IMR-90 (cell line): Measurements from ENCODE around the gene BTBD10. TPM values are rescaled to one million over a fixed set of nuclear protein-coding genes. Genes with fewer than 3 reads are reported as not detected.

Experiments used
- ATAC-seq: fragments of 200-7000 bp; cut with Tn5 transposase; 2 replicates; pipeline ENCODE4 v1.9.1; 2020; ENCODE audit warnings: low read depth, mild to moderate bottlenecking, moderate library complexity
- BruUV-seq: library from RNA; stranded (reverse); fragments of 400-500 nt; replicated peaks from 2 replicates; lab custom pipeline; 2021; lab: Mats Ljungman, UMichigan
- CTCF ChIA-PET: fragments of 300-600 bp; formaldehyde crosslinking; extraction: SDS; loops from one replicate; lab custom pipeline; 2021; ENCODE audit warnings: antibody characterized with exemption; lab: Yijun Ruan, JAX
- POLR2A ChIA-PET: fragments of 300-600 bp; sonication (Branson Sonifier 250); formaldehyde crosslinking; loops from one replicate; lab custom pipeline; 2022; ENCODE audit warnings: antibody characterized with exemption; ENCODE audit not compliant: unreplicated experiment; lab: Charles Lee
- DNase-seq: peaks from one replicate; pipeline ENCODE4 v3.0.0; 2013
- H2AFZ ChIP-seq: replicated peaks from 2 replicates; pipeline ENCODE3; 2013; ENCODE audit warnings: low read length, mild to moderate bottlenecking; ENCODE audit not compliant: poor library complexity
- H2AK5ac ChIP-seq: 2 replicates; pipeline ENCODE4 v1.6.1; 2013; ENCODE audit warnings: low read depth, low read length, inconsistent platforms
- H2AK9ac ChIP-seq: replicated peaks from 2 replicates; pipeline ENCODE3; 2013; ENCODE audit warnings: mild to moderate bottlenecking, low read depth, low read length, moderate library complexity; ENCODE audit not compliant: poor library complexity
- H2BK120ac ChIP-seq: 2 replicates; pipeline ENCODE4 v1.6.1; 2013; ENCODE audit warnings: low read depth, low read length, inconsistent platforms
- H2BK15ac ChIP-seq: 3 replicates; pipeline ENCODE4 v1.6.1; 2013; ENCODE audit warnings: low read depth, low read length, inconsistent platforms
- H2BK20ac ChIP-seq: 2 replicates; pipeline ENCODE4 v1.6.1; 2013; ENCODE audit warnings: low read depth, mild to moderate bottlenecking, inconsistent platforms, low read length, moderate library complexity
- H2BK5ac ChIP-seq: 2 replicates; pipeline ENCODE4 v1.6.1; 2013; ENCODE audit warnings: mild to moderate bottlenecking, low read depth, low read length, inconsistent platforms; ENCODE audit not compliant: poor library complexity, severe bottlenecking
- H3K14ac ChIP-seq: replicated peaks from 2 replicates; pipeline ENCODE4 v1.6.1; 2013; ENCODE audit warnings: low read depth, low read length, inconsistent platforms
- H3K18ac ChIP-seq: 2 replicates; pipeline ENCODE4 v1.6.1; 2013; ENCODE audit warnings: low read depth, low read length, control low read depth
- H3K23ac ChIP-seq: 2 replicates; pipeline ENCODE4 v1.6.1; 2013; ENCODE audit warnings: low read depth, low read length, inconsistent platforms
- H3K27ac ChIP-seq: 2 replicates; pipeline ENCODE4 v1.5.1; 2013; ENCODE audit warnings: mild to moderate bottlenecking, control low read depth, low read length; ENCODE audit not compliant: insufficient read depth
- H3K27me3 ChIP-seq: 2 replicates; pipeline ENCODE4 v1.6.1; 2013; ENCODE audit warnings: low read length; ENCODE audit not compliant: control insufficient read depth, insufficient read depth
- H3K36me3 ChIP-seq: 2 replicates; pipeline ENCODE4 v1.6.1; 2013; ENCODE audit warnings: low read length, mixed read lengths; ENCODE audit not compliant: control insufficient read depth, insufficient read depth
- H3K4ac ChIP-seq: 2 replicates; pipeline ENCODE4 v1.6.1; 2013; ENCODE audit warnings: low read depth, low read length, inconsistent platforms
- H3K4me1 ChIP-seq: 2 replicates; pipeline ENCODE4 v1.6.1; 2013; ENCODE audit warnings: low read length, mixed read lengths; ENCODE audit not compliant: control insufficient read depth, insufficient read depth
- H3K4me2 ChIP-seq: 2 replicates; pipeline ENCODE4 v1.6.1; 2013; ENCODE audit warnings: low read depth, mild to moderate bottlenecking, control low read depth, low read length, moderate library complexity
- H3K4me3 ChIP-seq: 2 replicates; pipeline ENCODE4 v1.5.1; 2013; ENCODE audit warnings: low read depth, mild to moderate bottlenecking, control low read depth, low read length, moderate library complexity; ENCODE audit not compliant: insufficient read depth
- H3K56ac ChIP-seq: 2 replicates; pipeline ENCODE4 v1.6.1; 2013; ENCODE audit warnings: low read length, inconsistent platforms; ENCODE audit not compliant: insufficient read depth; ENCODE audit errors: extremely low read depth
- H3K79me1 ChIP-seq, 2 experiments: 2 replicates each; pipeline ENCODE4 v1.6.1; 2013; ENCODE audit warnings: low read length in 2 of 2, inconsistent platforms in 1 of 2, low read depth in 1 of 2
- H3K9ac ChIP-seq: 2 replicates; pipeline ENCODE4 v1.6.1; 2013; ENCODE audit warnings: low read depth, low read length, control low read depth
- H3K9me1 ChIP-seq: 2 replicates; pipeline ENCODE4 v1.6.1; 2013; ENCODE audit warnings: low read length, inconsistent platforms; ENCODE audit not compliant: insufficient read depth
- H3K9me3 ChIP-seq: 2 replicates; pipeline ENCODE4 v1.6.1; 2013; ENCODE audit warnings: low read length; ENCODE audit not compliant: control insufficient read depth, insufficient read depth
- H4K20me1 ChIP-seq: 2 replicates; pipeline ENCODE4 v1.6.1; 2013; ENCODE audit warnings: low read length, inconsistent platforms; ENCODE audit not compliant: insufficient read depth
- H4K5ac ChIP-seq: 2 replicates; pipeline ENCODE4 v1.6.1; 2013; ENCODE audit warnings: mild to moderate bottlenecking, low read depth, low read length, control low read depth
- H4K8ac ChIP-seq, 2 experiments: 2 replicates each; pipeline ENCODE4 v1.6.1; 2013; ENCODE audit warnings: low read depth in 2 of 2, low read length in 2 of 2, control low read depth in 1 of 2, inconsistent platforms in 1 of 2
- H4K91ac ChIP-seq: 2 replicates; pipeline ENCODE4 v1.6.1; 2013; ENCODE audit warnings: low read depth, low read length, inconsistent platforms; ENCODE audit not compliant: insufficient read depth
- CEBPB ChIP-seq: IDR thresholded peaks from 2 replicates; pipeline ENCODE4 v1.6.1; 2012; ENCODE audit warnings: low read depth, low read length, improper control_type of control experiment
- NFE2L2 ChIP-seq: fragments of 150-350 bp; IDR thresholded peaks from 2 replicates; pipeline ENCODE4 v1.6.1; 2016; ENCODE audit warnings: low read depth, mild to moderate bottlenecking, low read length
- RFX5 ChIP-seq: IDR thresholded peaks from 2 replicates; pipeline ENCODE4 v1.8.0; 2012; ENCODE audit warnings: low read depth, mild to moderate bottlenecking, low read length, moderate library complexity
- WGBS, 2 experiments: methylation state at CpG; one replicate each; pipeline versions ENCODE4 v1.1.5 to v1.1.7; 2013; ENCODE audit warnings: missing lambda C conversion rate in 2 of 2; ENCODE audit not compliant: insufficient read length in 1 of 2; ENCODE audit errors: extremely low coverage in 2 of 2; 5-methylcytosine and 5-hydroxymethylcytosine counted together
- dilution Hi-C: fragments of 300-500 bp; cut with HindIII; formaldehyde crosslinking; loops from one replicate; pipeline ENCODE4 v1.14.3; 2018; ENCODE audit warnings: low sequenced_read_pairs; ENCODE audit not compliant: unreplicated experiment
- in situ Hi-C: fragments of 300-500 bp; cut with MboI; formaldehyde crosslinking; loops from 3 replicates; pipeline ENCODE4 v1.14.3; 2019; ENCODE audit warnings: low sequenced_read_pairs, inconsistent platforms, mixed read lengths
- intact Hi-C: fragments of 100-400 bp; cut with micrococcal nuclease; formaldehyde crosslinking; loops from 2 replicates; pipeline ENCODE4 v1.10.0; 2022
- polyA plus RNA-seq, 3 experiments: library from polyadenylated mRNA; depleted of rRNA; stranded (reverse); fragments of >200 nt; gene quantifications; 2 replicates each; pipeline ENCODE4 v1.2.3, GENCODE V29; 2012; ENCODE audit warnings: low replicate concordance in 1 of 3
- total RNA-seq: library from RNA; depleted of rRNA; stranded (reverse); fragments of >200 nt; gene quantifications from 2 replicates; pipeline ENCODE4 v1.2.3, GENCODE V29; 2012

Gene BTBD10
- total and polyA plus RNA-seq, 2 of the 4 experiments (the other 2 are of a cell fraction), result 32.5 to 59.9 TPM

DNA sequence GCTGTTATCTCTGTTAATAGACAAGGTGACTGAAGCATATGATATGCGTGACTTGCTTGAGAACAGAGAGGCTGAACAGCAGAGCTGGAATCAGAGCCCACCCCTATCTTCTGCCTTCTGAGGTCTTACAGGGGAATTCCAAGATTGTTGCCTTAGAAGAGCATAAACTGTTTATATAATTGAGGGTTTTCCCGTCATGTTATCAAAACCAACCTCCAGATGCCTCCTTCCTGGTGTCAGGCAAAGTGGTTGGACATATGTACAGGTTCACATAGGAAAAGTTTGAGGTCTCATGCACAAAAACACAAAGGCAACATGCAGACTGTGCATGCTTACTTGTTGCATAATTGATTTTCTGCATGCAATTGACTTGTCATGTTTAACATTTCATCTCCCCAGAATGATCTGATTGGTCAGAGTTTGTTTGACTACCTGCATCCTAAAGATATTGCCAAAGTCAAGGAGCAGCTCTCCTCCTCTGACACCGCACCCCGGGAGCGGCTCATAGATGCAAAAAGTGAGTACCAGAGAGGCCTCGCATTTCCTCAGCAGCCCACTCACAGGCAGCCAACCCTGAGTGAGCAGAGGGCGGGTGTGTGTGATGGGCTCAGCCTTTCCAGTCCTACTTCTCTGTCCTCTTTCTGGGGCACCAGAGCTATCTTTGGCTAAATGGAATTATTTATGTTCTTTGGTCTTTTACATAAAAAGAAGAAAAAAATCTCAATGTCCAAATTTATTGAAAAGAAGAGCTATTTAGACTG lies 96.6 kb downstream of the BTBD10 start:
- Histone ChIP-seq H3K9me3 (no peaks in the 10 kb centered on the region), H3K56ac (no peak overlapping the region), H3K79me1 (peaks cover 0 to 8% of the 10 kb centered on the region in 2 experiments; a peak in 1 of 4 replicates), H3K14ac (peak overlapping the region; percentile 28), H2AK5ac (no peak overlapping the region), H2AFZ (no peak overlapping the region), H4K20me1 (no peaks in the 10 kb centered on the region), H3K4me1 (peaks cover 19% of the 10 kb centered on the region), H2BK5ac (no peak overlapping the region), H3K27ac (no peak overlapping the region), H3K18ac (no peak overlapping the region), H2BK15ac (no peak overlapping the region), H4K91ac (no peak overlapping the region), H4K8ac (no peak overlapping the region), H2BK120ac (no peak overlapping the region), H3K4me2 (no peak overlapping the region), H3K36me3 (peaks cover 6% of the 10 kb centered on the region), H3K4ac (no peak overlapping the region), H4K5ac (no peak overlapping the region), H2AK9ac (peak overlapping the region; percentile 65), H3K9ac (no peak overlapping the region), H3K27me3 (no peaks in the 10 kb centered on the region), H2BK20ac (0 out of 2 replicates have a peak overlapping the region, but pooled peaks have one; percentile 20), H3K23ac (no peak overlapping the region), H3K9me1 (peaks cover 20% of the 10 kb centered on the region), H3K4me3 (no peak overlapping the region)
- no TSS peak for BruUV-seq
- ChIA-PET POLR2A (interaction anchor here (0.6 kb wide), 1 partner anchor 114 kb away, joined by 3 read pairs; no protein-coding TSS in a partner anchor), CTCF (interaction anchor here (1.7 kb wide), 1 partner anchor 19 kb away, joined by 5 read pairs; no protein-coding TSS in a partner anchor)
- dilution Hi-C loops (no loop called here), in situ Hi-C loops (no loop called here), intact Hi-C loops (no loop called here)
- ATAC-seq (peak; percentile 40; the same call in 1 of the 2 replicates), DNase-seq (peak; percentile 83)
- no peak for TF ChIP-seq NFE2L2
- TF ChIP-seq RFX5, result no peak
- peak; percentile 29; the same call in 1 of the 2 replicates for TF ChIP-seq CEBPB
- WGBS, 2 experiments, result no CpG with 5 or more reads among the region's 7 CpGs
